HepG2 (cell line): ENCODE measurements around the gene C14orf93. TPM values are rescaled to one million over a fixed set of nuclear protein-coding genes. Genes with fewer than 3 reads are reported as not detected.

ENCODE experiments used
- AGO2 ChIP-seq: fragments of 200-400 bp; formaldehyde crosslinking; optimal IDR thresholded peaks from 2 replicates; pipeline ENCODE3; 2017; ENCODE audit warnings: mild to moderate bottlenecking, low read depth, low read length, moderate library complexity
- CERS6 ChIP-seq: sonication (generic); formaldehyde crosslinking; IDR thresholded peaks from 2 replicates; pipeline ENCODE4 v1.5.0; 2020; ENCODE audit warnings: missing genetic modification reagents
- KLF15 ChIP-seq: sonication (generic); formaldehyde crosslinking; IDR thresholded peaks from 2 replicates; pipeline ENCODE4 v1.8.1; 2023; ENCODE audit warnings: borderline replicate concordance, mild to moderate bottlenecking, inconsistent platforms, missing genetic modification reagents, mixed read lengths
- KLF6 ChIP-seq: IDR thresholded peaks from 2 replicates; pipeline ENCODE4 v1.8.0; 2016; ENCODE audit warnings: missing biosample characterization, missing genetic modification reagents
- MXD4 ChIP-seq: IDR thresholded peaks from 2 replicates; pipeline ENCODE4 v1.6.1; 2016; ENCODE audit warnings: mild to moderate bottlenecking, missing biosample characterization, missing genetic modification reagents
- ZBTB25 ChIP-seq: IDR thresholded peaks from 2 replicates; pipeline ENCODE4 v1.6.1; 2018; ENCODE audit warnings: missing genetic modification reagents
- ZKSCAN1 ChIP-seq: fragments of 150-350 bp; IDR thresholded peaks from 2 replicates; pipeline ENCODE4 v1.6.1; 2014; ENCODE audit warnings: low read length
- ZNF24 ChIP-seq: fragments of 450-650 bp; IDR thresholded peaks from 2 replicates; pipeline ENCODE4 v1.6.1; 2017; ENCODE audit warnings: antibody characterized with exemption, mild to moderate bottlenecking
- ZNF639 ChIP-seq: conservative IDR thresholded peaks from 2 replicates; pipeline ENCODE4 v1.6.1; 2018; ENCODE audit warnings: missing genetic modification reagents
- ZNF776 ChIP-seq: sonication (generic); formaldehyde crosslinking; IDR thresholded peaks from 2 replicates; pipeline ENCODE4 v1.4.0; 2020; ENCODE audit warnings: mild to moderate bottlenecking, missing genetic modification reagents
- ZSCAN22 ChIP-seq: sonication (generic); formaldehyde crosslinking; IDR thresholded peaks from 2 replicates; pipeline ENCODE4 v1.4.0; 2020; ENCODE audit warnings: mild to moderate bottlenecking, missing genetic modification reagents
- ZXDC ChIP-seq: sonication (generic); formaldehyde crosslinking; IDR thresholded peaks from 2 replicates; pipeline ENCODE4 v1.5.0; 2020; ENCODE audit warnings: mild to moderate bottlenecking, missing genetic modification reagents
- polyA plus RNA-seq, 8 experiments: library from polyadenylated mRNA; depleted of rRNA in 3 of 8; stranded (reverse) in 7 of 8; unstranded in 1 of 8; fragments of >200 nt; fragmentation: Illumina TruSeq in 4 of 8; extraction: Trizol in 4 of 8; gene quantifications; 2 replicates each; pipeline versions ENCODE4 v1.2.1 to v1.2.3, GENCODE V29; 2011 to 2016; ENCODE audit warnings: low read depth in 4 of 8, missing spikeins in 1 of 8, mixed read lengths in 1 of 8; ENCODE audit not compliant: insufficient read depth in 1 of 8
- total RNA-seq, 5 experiments: library from RNA; depleted of rRNA; stranded (reverse); fragments of >200 nt; fragmentation: Illumina TruSeq; extraction: Trizol; gene quantifications; 2 replicates each; pipeline ENCODE4 v1.2.3, GENCODE V29; 2016; ENCODE audit warnings: low read depth in 1 of 5
- TF ChIP-seq, protein P1 (sequence below): IDR thresholded peaks from 2 replicates; pipeline ENCODE4 v1.6.1; 2016; ENCODE audit warnings: low read depth
- TF ChIP-seq, protein P2 (sequence below): sonication (generic); formaldehyde crosslinking; conservative IDR thresholded peaks from 2 replicates; pipeline ENCODE4 v1.4.0; 2020; ENCODE audit warnings: missing genetic modification reagents
- TF ChIP-seq, protein P3 (sequence below): sonication (generic); formaldehyde crosslinking; IDR thresholded peaks from 2 replicates; pipeline ENCODE4 v1.5.1; 2020; ENCODE audit warnings: mild to moderate bottlenecking, missing genetic modification reagents

C14orf93 gene
- total and polyA plus RNA-seq, 2 of the 13 experiments (the other 11 are each of a cell fraction or from before 2014, with no cell fraction given) = 11.4 to 22.5 TPM

- TF ChIP-seq, protein P1, sequence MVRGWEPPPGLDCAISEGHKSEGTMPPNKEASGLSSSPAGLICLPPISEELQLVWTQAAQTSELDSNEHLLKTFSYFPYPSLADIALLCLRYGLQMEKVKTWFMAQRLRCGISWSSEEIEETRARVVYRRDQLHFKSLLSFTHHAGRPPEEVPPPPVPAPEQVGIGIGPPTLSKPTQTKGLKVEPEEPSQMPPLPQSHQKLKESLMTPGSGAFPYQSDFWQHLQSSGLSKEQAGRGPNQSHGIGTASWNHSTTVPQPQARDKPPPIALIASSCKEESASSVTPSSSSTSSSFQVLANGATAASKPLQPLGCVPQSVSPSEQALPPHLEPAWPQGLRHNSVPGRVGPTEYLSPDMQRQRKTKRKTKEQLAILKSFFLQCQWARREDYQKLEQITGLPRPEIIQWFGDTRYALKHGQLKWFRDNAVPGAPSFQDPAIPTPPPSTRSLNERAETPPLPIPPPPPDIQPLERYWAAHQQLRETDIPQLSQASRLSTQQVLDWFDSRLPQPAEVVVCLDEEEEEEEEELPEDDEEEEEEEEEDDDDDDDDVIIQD (CRISPR knock-in tag) = 0 out of 2 replicates have a peak, but pooled peaks have one; percentile 63
- TF ChIP-seq CERS6 (CRISPR knock-in tag) (no peak), ZNF639 (CRISPR knock-in tag) (peak; percentile 56), ZKSCAN1 (no peak), ZSCAN22 (CRISPR knock-in tag) (peak; percentile 79; the same call in 1 of the 2 replicates), ZBTB25 (CRISPR knock-in tag) (0 out of 2 replicates have a peak, but pooled peaks have one; percentile 38), MXD4 (peak; percentile 61), KLF15 (CRISPR knock-in tag) (no peak), AGO2 (peak; percentile 96), KLF6 (CRISPR knock-in tag) (peak; percentile 90), ZNF24 (no peak), ZXDC (no peak), ZNF776 (no peak)
- TF ChIP-seq, protein P2, sequence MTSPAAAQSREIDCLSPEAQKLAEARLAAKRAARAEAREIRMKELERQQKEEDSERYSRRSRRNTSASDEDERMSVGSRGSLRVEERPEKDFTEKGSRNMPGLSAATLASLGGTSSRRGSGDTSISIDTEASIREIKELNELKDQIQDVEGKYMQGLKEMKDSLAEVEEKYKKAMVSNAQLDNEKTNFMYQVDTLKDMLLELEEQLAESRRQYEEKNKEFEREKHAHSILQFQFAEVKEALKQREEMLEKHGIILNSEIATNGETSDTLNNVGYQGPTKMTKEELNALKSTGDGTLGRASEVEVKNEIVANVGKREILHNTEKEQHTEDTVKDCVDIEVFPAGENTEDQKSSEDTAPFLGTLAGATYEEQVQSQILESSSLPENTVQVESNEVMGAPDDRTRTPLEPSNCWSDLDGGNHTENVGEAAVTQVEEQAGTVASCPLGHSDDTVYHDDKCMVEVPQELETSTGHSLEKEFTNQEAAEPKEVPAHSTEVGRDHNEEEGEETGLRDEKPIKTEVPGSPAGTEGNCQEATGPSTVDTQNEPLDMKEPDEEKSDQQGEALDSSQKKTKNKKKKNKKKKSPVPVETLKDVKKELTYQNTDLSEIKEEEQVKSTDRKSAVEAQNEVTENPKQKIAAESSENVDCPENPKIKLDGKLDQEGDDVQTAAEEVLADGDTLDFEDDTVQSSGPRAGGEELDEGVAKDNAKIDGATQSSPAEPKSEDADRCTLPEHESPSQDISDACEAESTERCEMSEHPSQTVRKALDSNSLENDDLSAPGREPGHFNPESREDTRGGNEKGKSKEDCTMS (CRISPR knock-in tag) = 0 out of 2 replicates have a peak, but pooled peaks have one; percentile 52
- TF ChIP-seq, protein P3, sequence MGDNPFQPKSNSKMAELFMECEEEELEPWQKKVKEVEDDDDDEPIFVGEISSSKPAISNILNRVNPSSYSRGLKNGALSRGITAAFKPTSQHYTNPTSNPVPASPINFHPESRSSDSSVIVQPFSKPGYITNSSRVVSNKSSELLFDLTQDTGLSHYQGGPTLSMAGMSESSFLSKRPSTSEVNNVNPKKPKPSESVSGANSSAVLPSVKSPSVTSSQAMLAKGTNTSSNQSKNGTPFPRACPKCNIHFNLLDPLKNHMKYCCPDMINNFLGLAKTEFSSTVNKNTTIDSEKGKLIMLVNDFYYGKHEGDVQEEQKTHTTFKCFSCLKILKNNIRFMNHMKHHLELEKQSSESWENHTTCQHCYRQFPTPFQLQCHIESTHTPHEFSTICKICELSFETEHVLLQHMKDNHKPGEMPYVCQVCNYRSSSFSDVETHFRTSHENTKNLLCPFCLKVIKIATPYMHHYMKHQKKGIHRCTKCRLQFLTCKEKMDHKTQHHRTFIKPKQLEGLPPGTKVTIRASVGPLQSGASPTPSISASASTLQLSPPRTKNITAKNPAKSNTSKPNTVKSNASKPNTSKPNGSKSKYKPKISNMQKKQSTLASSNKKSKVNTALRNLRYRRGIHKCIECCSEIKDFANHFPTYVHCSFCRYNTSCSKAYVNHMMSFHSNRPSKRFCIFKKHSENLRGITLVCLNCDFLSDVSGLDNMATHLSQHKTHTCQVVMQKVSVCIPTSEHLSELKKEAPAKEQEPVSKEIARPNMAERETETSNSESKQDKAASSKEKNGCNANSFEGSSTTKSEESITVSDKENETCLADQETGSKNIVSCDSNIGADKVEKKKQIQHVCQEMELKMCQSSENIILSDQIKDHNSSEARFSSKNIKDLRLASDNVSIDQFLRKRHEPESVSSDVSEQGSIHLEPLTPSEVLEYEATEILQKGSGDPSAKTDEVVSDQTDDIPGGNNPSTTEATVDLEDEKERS = peak; percentile 92; the same call in 1 of the 2 replicates
Observed at GRCh38 chr14:22978981-22979671, 30.8 kb downstream of the C14orf93 start (continued).
